Activated naive CD4-positive, alpha-beta T cell treated with Interleukin-2 at 50 U/mL for 16 hours (primary cell): Measurements from ENCODE around the gene DPEP2NB.
"Not testable (repeated sequence)": the region's sequence is repeated elsewhere in the genome, so short reads cannot be mapped to it uniquely, and the experiment has no call there.

ENCODE experiments used
- DNase-seq: peaks from one replicate; pipeline ENCODE4 v3.0.0-alpha.2; 2020

DPEP2NB gene

GRCh38 chr16:67979955-67980678, 35.6 kb downstream of the DPEP2NB start, which contains the start of gene DPEP3:
DPEP3 (minus strand) TSS chr16:67980499; CDS start chr16:67980380, 119 bp downstream.
- DNase-seq = no peak

GRCh38 chr16:67977469-67978227, 38.1 kb downstream of the DPEP2NB start:
- DNase-seq = no peak

DNA sequence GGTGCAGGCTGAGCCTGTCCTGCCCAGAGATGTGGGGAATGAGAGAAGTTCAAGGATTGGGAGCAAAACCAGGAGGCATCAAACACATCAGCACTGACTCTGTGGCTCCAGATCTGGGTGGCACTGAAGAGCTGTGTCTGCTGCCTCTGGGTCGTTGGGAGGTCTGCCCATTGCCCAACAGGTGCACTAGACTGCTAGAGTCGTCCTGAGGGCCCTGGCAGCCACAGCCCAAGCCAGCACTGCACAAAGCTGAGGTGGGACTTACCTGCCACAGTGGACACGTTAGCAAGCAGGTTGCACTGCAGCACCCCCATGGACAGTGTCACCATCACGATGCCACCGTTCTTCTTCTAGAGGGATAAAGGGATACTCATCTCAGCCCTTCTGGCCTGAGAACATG, 38.7 kb downstream of the DPEP2NB start:
- DNase-seq = no peak

DNA sequence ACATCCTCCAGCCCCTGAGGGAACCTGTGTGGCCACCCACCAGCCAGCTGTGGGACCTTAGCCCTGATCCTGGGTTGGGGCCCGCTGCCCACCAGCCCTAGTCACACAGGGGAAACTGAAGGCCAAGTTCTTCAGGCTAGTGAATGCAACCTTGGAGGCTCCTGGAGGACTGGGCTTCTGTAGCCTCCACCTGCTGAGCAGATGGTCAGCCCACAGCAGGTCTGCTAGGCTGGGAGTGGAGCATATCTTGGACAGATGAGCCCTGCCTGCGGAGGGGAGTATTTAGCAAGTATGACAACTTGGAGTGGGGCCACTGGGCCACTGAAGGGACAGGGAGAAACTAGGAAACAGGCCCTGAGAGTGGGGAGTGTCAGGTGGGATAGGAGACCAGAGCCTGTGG, 39.5 kb downstream of the DPEP2NB start:
- no peak for DNase-seq

GRCh38 chr16:67975321-67976105, 40.2 kb downstream of the DPEP2NB start:
- DNase-seq = no peak

DNA sequence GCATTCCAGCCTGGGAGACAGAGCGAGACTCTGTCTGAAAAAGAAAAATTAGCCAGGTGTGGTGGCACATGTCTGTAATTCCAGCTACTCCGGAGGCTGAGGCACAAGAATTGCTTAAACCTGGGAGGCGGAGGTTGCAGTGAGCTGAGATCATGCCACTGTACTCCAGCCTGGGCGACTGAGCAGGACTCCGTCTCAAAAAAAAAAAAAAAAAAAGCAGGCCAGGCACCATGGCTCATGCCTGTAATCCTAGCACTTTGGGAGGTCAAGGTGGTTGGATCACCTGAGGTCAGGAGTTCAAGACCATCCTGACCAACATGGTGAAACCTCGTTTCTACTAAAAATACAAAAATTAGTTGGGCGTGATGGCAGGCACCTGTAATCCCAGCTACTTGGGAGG, 43.4 kb downstream of the DPEP2NB start:
- DNase-seq = not testable (repeated sequence)

DNA sequence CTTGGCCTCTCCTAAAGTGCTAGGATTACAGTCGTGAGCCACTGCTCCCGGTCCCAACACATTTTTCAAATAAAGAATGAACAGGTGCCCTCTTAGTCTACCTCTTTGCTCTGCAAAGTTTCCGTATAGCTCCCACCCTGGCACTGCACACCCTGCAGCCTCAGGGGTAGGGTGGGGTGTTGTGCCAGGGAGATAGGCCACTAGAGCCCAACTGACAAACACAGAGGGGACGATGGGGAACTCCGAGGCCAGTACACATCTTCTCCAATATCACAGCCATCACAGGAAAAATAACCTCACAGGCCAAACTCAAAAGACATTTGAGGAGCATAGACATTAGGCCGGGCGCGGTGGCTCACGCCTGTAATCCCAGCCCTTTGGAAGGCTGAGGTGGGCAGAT, 44.6 kb downstream of the DPEP2NB start:
- no peak for DNase-seq

- DNase-seq = no peak
Observed at GRCh38 chr16:67969254-67970039, 46.3 kb downstream of the DPEP2NB start.

- peak; percentile 87 for DNase-seq
Observed at GRCh38 chr16:67968400-67969253, 47.1 kb downstream of the DPEP2NB start, which contains the start of gene SLC12A4. SLC12A4 (minus strand) TSS chr16:67968637; CDS start chr16:67968553, 84 bp downstream.

- DNase-seq = peak; percentile 45
Observed at GRCh38 chr16:67967958-67968399, 47.7 kb downstream of the DPEP2NB start.

GRCh38 chr16:67967183-67967957, 48.3 kb downstream of the DPEP2NB start:
- DNase-seq = peak; percentile 19

- DNase-seq = no peak
Observed at GRCh38 chr16:67966549-67967182, 49.0 kb downstream of the DPEP2NB start.

- no peak for DNase-seq
Observed at GRCh38 chr16:67965668-67966548, 49.8 kb downstream of the DPEP2NB start.

- DNase-seq = no peak
Observed at GRCh38 chr16:67964477-67965131, 51.1 kb downstream of the DPEP2NB start.

- DNase-seq = no peak
Observed at GRCh38 chr16:67963662-67964321, 51.9 kb downstream of the DPEP2NB start.
